BJ (cell line): Measurements from ENCODE around the gene CDC6. TPM values are rescaled to one million over a fixed set of nuclear protein-coding genes. Genes with fewer than 3 reads are reported as not detected.

ENCODE experiments used
- CTCF ChIA-PET: fragments of 350-600 bp; formaldehyde crosslinking; extraction: SDS; loops from one replicate; lab custom pipeline; 2021; ENCODE audit warnings: antibody characterized with exemption, inconsistent platforms; lab: Yijun Ruan, JAX
- POLR2A ChIA-PET: fragments of 300-600 bp; sonication (Branson Sonifier 250); formaldehyde crosslinking; extraction: SDS; loops from one replicate; lab custom pipeline; 2021; ENCODE audit warnings: antibody characterized with exemption; lab: Charles Lee
- DNase-seq: peaks from one replicate; pipeline ENCODE4 v3.0.0-alpha.2; 2011; ENCODE audit warnings: low read depth
- H3K27me3 ChIP-seq: 2 replicates; pipeline ENCODE4 v1.6.0; 2011; ENCODE audit warnings: low read length; ENCODE audit not compliant: control insufficient read depth, insufficient read depth
- H3K36me3 ChIP-seq: 2 replicates; pipeline ENCODE4 v1.5.1; 2011; ENCODE audit warnings: low read length; ENCODE audit not compliant: control insufficient read depth, insufficient read depth
- H3K4me3 ChIP-seq: 2 replicates; pipeline ENCODE4 v1.5.1; 2011; ENCODE audit warnings: low read depth, mild to moderate bottlenecking, control low read depth, low read length
- CTCF ChIP-seq: IDR thresholded peaks from 2 replicates; pipeline ENCODE4 v1.5.1; 2011; ENCODE audit warnings: low read depth, mild to moderate bottlenecking, control low read depth, inconsistent platforms, low read length, moderate library complexity; ENCODE audit not compliant: insufficient read depth
- polyA plus RNA-seq: library from polyadenylated mRNA; depleted of rRNA; stranded (reverse); fragments of >200 nt; gene quantifications from 2 replicates; pipeline ENCODE4 v1.2.3, GENCODE V29; 2011

Gene CDC6
- polyA plus RNA-seq, 1 experiment, result 5.6 TPM

GRCh38 chr17:40321961-40322357, 34.3 kb downstream of the CDC6 start:
- DNase-seq, result no peak
- no peak for TF ChIP-seq CTCF
- H3K4me3 ChIP-seq, result peak overlapping the region; percentile 29
- CTCF ChIA-PET, result interaction anchor here (8.5 to 30.6 kb wide), 2 partner anchors 16 to 30 kb away, joined by 115 to 762 read pairs; partner anchors contain the start of genes GJD3 and RARA
- POLR2A ChIA-PET, result no interaction called here
- no peaks in the 10 kb centered on the region for H3K36me3 ChIP-seq
- no peaks in the 10 kb centered on the region for H3K27me3 ChIP-seq

DNA sequence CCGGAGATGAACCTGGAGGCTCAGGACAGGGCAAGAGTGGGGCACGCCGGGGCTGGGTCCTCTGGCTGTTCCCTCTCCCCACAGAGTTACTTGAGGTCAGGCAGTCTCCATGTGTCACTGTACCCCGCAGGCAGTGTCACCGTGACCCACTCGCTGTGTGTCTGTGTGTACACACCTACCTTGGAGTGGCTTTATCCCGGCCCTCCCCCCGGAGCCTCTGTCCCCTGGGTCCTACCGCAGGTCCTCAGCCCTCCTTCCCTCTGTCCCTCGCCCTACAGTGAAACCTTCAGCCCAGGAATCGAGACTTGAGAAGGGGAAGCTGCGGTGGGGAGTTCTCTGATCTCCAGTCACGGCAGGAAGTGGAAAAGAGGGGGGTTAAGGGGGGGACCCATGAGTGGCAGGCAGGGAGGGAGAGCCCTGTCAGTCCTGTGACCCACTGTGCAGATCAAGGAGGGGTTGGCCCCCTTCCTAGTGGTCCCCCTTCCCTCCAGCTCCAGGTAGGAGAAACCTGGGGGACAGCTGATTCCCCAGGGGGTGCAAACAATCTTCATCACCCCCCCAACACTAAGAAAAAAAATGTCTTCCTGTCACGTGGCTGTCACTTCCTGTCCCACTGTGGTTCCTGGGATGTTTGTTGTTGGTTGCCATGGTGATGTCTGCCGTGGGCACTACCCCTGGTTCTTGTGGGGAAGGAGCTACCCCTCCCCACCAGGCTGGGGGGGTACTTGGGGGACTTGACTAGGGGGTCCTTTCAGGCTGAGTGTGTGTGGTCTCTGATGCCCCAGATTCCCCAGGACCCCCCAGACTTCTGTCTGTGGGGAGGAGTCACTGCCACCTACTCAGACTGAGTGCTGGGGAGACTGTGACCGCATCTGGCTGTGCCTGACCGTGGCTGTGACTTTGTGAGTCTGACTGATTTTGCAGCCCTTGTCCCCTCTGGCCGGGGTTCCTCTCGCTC, 35.0 kb downstream of the CDC6 start:
- TF ChIP-seq CTCF, result no peak
- DNase-seq, result no peak
- H3K27me3 ChIP-seq, result no peaks in the 10 kb centered on the region
- peak overlapping the region; percentile 29 for H3K4me3 ChIP-seq
- H3K36me3 ChIP-seq, result no peaks in the 10 kb centered on the region
- POLR2A ChIA-PET, result interaction anchor here (0.7 kb wide), 1 partner anchor 20 kb away, joined by 6 read pairs; no protein-coding TSS in a partner anchor
- CTCF ChIA-PET, result interaction anchor here (1.8 to 30.6 kb wide), 3 partner anchors 9 to 30 kb away, joined by 7 to 762 read pairs (median 115); partner anchors contain the start of genes GJD3 and RARA

- ChIA-PET POLR2A (no interaction called here), CTCF (interaction anchor here (1.6 to 30.6 kb wide), 3 partner anchors 8 to 29 kb away, joined by 6 to 762 read pairs (median 7); partner anchors contain the start of gene GJD3)
- Histone ChIP-seq H3K36me3 (no peaks in the 10 kb centered on the region), H3K27me3 (no peaks in the 10 kb centered on the region), H3K4me3 (no peak overlapping the region)
- no peak for TF ChIP-seq CTCF
- no peak for DNase-seq
These were observed 36.0 kb downstream of the CDC6 start for GRCh38 chr17:40323391-40324381.

DNA sequence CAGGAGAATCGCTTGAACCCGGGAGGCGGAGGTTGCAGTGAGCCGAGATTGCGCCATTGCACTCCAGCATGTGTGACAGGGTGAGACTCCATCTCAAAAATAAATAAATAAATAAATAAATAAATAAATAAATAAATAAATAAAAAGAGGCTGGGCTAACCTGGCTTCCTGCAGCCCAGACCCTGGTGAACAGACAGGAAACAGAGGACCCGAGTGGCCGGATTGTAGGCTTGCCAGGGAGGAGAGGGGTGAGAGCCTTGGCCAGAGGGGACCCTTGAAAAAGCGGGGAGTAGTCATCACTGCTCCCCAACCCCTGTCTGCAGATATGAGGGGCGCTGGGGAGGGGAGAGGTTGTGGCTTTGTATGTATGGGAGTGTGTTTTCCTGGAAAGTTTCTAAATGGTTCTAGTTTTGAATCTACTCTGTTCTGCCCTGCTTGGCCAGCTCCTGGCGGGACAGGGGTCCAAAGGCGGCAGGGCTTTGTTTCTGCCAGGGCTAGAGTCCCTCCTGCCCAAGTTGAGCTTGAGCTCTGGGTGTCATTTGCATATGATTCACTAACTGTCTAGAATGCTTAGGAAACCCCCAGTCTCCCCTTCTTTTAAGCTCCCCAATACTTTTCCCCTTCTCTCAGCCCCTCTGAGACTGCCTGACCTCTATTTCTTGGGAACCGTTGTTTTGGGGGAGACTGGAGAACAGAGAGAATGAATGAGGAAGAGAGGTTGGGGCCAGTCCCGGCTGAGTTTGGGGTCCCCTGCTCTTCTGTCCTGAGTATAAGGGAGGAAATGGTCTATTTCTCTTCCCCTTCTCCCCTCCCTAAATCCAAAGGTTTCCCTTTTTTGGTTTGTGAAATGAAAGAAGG, 37.7 kb downstream of the CDC6 start:
- no peaks in the 10 kb centered on the region for H3K27me3 ChIP-seq
- H3K4me3 ChIP-seq, result no peak overlapping the region
- no peak for DNase-seq
- TF ChIP-seq CTCF, result no peak
- ChIA-PET POLR2A (no interaction called here), CTCF (interaction anchor here (0.9 to 3.3 kb wide), 4 partner anchors 8 to 29 kb away, joined by 3 to 15 read pairs (median 5); no protein-coding TSS in a partner anchor)
- H3K36me3 ChIP-seq, result no peaks in the 10 kb centered on the region
